GM12878 (cell line): Measurements from ENCODE around the gene PYHIN1. TPM values are rescaled to one million over a fixed set of nuclear protein-coding genes. Genes with fewer than 3 reads are reported as not detected.

Experiments used
- ATAC-seq: fragments of 200-7000 bp; cut with Tn5 transposase; 3 replicates; pipeline ENCODE4 v1.9.1; 2020; ENCODE audit warnings: mild to moderate bottlenecking, moderate library complexity
- BruUV-seq: library from RNA; stranded (reverse); fragments of 400-500 nt; replicated peaks from 2 replicates; lab custom pipeline; 2021; lab: Mats Ljungman, UMichigan
- CTCF ChIA-PET: fragments of 300-600 bp; sonication (Branson Sonifier 250); formaldehyde crosslinking; extraction: SDS; loops from one replicate; lab custom pipeline; 2021; ENCODE audit warnings: inconsistent platforms; lab: Yijun Ruan, JAX
- POLR2A ChIA-PET: fragments of 350-600 bp; formaldehyde crosslinking; extraction: SDS; loops from one replicate; lab custom pipeline; 2021; ENCODE audit warnings: inconsistent platforms; lab: Charles Lee
- RAD21 ChIA-PET: fragments of 300-600 bp; sonication (Branson Sonifier 250); formaldehyde crosslinking; loops from one replicate; lab custom pipeline; 2023; ENCODE audit warnings: antibody characterized with exemption; ENCODE audit not compliant: unreplicated experiment; lab: Charles Lee
- SMC1A ChIA-PET: fragments of 300-600 bp; sonication (Branson Sonifier 250); formaldehyde crosslinking; loops from one replicate; lab custom pipeline; 2023; ENCODE audit not compliant: unreplicated experiment, uncharacterized antibody; lab: Charles Lee
- DNase-seq: peaks from one replicate; pipeline ENCODE4 v3.0.0-alpha.2; 2011; ENCODE audit warnings: low read depth, low spot score
- FAIRE-seq: peaks from 3 replicates; lab custom pipeline; 2011; peaks lifted over from hg19 to GRCh38; lab: Jason Lieb, UNC
- H2AFZ ChIP-seq: 2 replicates; pipeline ENCODE4 v1.6.0; 2011; ENCODE audit warnings: low read depth, low read length, control low read depth; ENCODE audit not compliant: control insufficient read depth
- H3K27ac ChIP-seq: 2 replicates; pipeline ENCODE4 v1.5.1; 2011; ENCODE audit warnings: control low read depth; ENCODE audit not compliant: control insufficient read depth, insufficient read depth
- H3K27me3 ChIP-seq, 2 experiments: replicated peaks in 1 of 2; 2 replicates each; pipeline versions ENCODE4 v1.6.0 to v1.6.1; 2011; ENCODE audit warnings: low read length in 1 of 2; ENCODE audit not compliant: control insufficient read depth in 2 of 2, insufficient read depth in 2 of 2
- H3K36me3 ChIP-seq, 2 experiments: 2 replicates each; pipeline ENCODE4 v1.5.1; 2011; ENCODE audit warnings: low read length in 1 of 2; ENCODE audit not compliant: control insufficient read depth in 2 of 2, insufficient read depth in 2 of 2
- H3K4me1 ChIP-seq: 2 replicates; pipeline ENCODE4 v1.6.1; 2011; ENCODE audit warnings: mild to moderate bottlenecking, low read length, moderate library complexity, mixed read lengths; ENCODE audit not compliant: control insufficient read depth, insufficient read depth
- H3K4me2 ChIP-seq: 2 replicates; pipeline ENCODE4 v1.6.0; 2011; ENCODE audit warnings: control low read depth; ENCODE audit not compliant: control insufficient read depth, insufficient read depth
- H3K4me3 ChIP-seq: fragments of 200-600 bp; sonication (generic); 2 replicates; pipeline ENCODE4 v1.5.1; 2016
- H3K79me2 ChIP-seq: 2 replicates; pipeline ENCODE4 v1.6.0; 2011; ENCODE audit warnings: low read length; ENCODE audit not compliant: control insufficient read depth, insufficient read depth
- H3K9ac ChIP-seq: 2 replicates; pipeline ENCODE4 v1.8.0; 2011; ENCODE audit warnings: low read length, control low read depth, mixed read lengths; ENCODE audit not compliant: control insufficient read depth, insufficient read depth
- H3K9me3 ChIP-seq: replicated peaks from 3 replicates; pipeline ENCODE4 v1.5.1; 2011; ENCODE audit warnings: mild to moderate bottlenecking, low read length; ENCODE audit not compliant: control insufficient read depth, insufficient read depth
- H4K20me1 ChIP-seq: 2 replicates; pipeline ENCODE4 v1.6.0; 2011; ENCODE audit not compliant: control insufficient read depth, insufficient read depth
- BMI1 ChIP-seq: fragments of 450-650 bp; IDR thresholded peaks from 2 replicates; pipeline ENCODE4 v1.6.1; 2016; ENCODE audit warnings: mild to moderate bottlenecking, moderate library complexity, borderline replicate concordance
- CBFB ChIP-seq: IDR thresholded peaks from 2 replicates; pipeline ENCODE4 v1.6.1; 2016; ENCODE audit warnings: antibody characterized with exemption, low read depth
- CBX5 ChIP-seq: sonication (generic); IDR thresholded peaks from 2 replicates; pipeline ENCODE4 v1.6.1; 2016; ENCODE audit warnings: low read depth, moderate library complexity, mild to moderate bottlenecking, inconsistent platforms
- FOS ChIP-seq: IDR thresholded peaks from 3 replicates; pipeline ENCODE4 v1.6.1; 2011; ENCODE audit warnings: borderline replicate concordance; ENCODE audit not compliant: insufficient read length; ENCODE audit errors: extremely low read depth
- GATAD2B ChIP-seq: fragments of 450-650 bp; conservative IDR thresholded peaks from 2 replicates; pipeline ENCODE4 v1.6.1; 2017; ENCODE audit warnings: low read depth, mild to moderate bottlenecking, moderate library complexity
- MEF2A ChIP-seq: IDR thresholded peaks from 2 replicates; pipeline ENCODE4 v1.6.1; 2011; ENCODE audit warnings: low read depth, mild to moderate bottlenecking, low read length, moderate library complexity; ENCODE audit not compliant: insufficient read depth
- MTA3 ChIP-seq: IDR thresholded peaks from 2 replicates; pipeline ENCODE4 v1.6.1; 2012; ENCODE audit warnings: low read length, inconsistent platforms, borderline replicate concordance
- NFIC ChIP-seq: IDR thresholded peaks from 2 replicates; pipeline ENCODE4 v1.6.1; 2012; ENCODE audit warnings: low read depth, mild to moderate bottlenecking, inconsistent platforms, low read length, moderate library complexity
- RELA ChIP-seq: fragments of 450-650 bp; IDR thresholded peaks from 2 replicates; pipeline ENCODE4 v1.8.0; 2014; ENCODE audit warnings: borderline replicate concordance; ENCODE audit not compliant: partially characterized antibody
- SIX5 ChIP-seq: IDR thresholded peaks from 2 replicates; pipeline ENCODE4 v1.6.1; 2011; ENCODE audit warnings: mild to moderate bottlenecking, low read depth, low read length, moderate library complexity; ENCODE audit not compliant: severe bottlenecking
- SPI1 ChIP-seq: IDR thresholded peaks from 2 replicates; pipeline ENCODE4 v1.6.1; 2011; ENCODE audit warnings: low read depth, mild to moderate bottlenecking, low read length, moderate library complexity, borderline replicate concordance; ENCODE audit not compliant: insufficient read depth
- STAT1 ChIP-seq: fragments of 450-650 bp; conservative IDR thresholded peaks from 2 replicates; pipeline ENCODE4 v1.6.1; 2014; ENCODE audit warnings: antibody characterized with exemption, mild to moderate bottlenecking
- SUPT20H ChIP-seq: IDR thresholded peaks from 2 replicates; pipeline ENCODE4 v1.6.1; 2011; ENCODE audit warnings: low read depth, mild to moderate bottlenecking, low read length, moderate library complexity, borderline replicate concordance; ENCODE audit not compliant: control insufficient read depth
- SUZ12 ChIP-seq: fragments of 200-600 bp; sonication (generic); IDR thresholded peaks from one replicate; pipeline ENCODE4 v1.6.1; 2018; ENCODE audit warnings: antibody characterized with exemption, mild to moderate bottlenecking; ENCODE audit not compliant: unreplicated experiment
- TCF12 ChIP-seq: IDR thresholded peaks from 2 replicates; pipeline ENCODE4 v1.6.1; 2011; ENCODE audit warnings: low read depth, mild to moderate bottlenecking, low read length
- ZNF217 ChIP-seq: fragments of 450-650 bp; IDR thresholded peaks from 2 replicates; pipeline ENCODE4 v1.6.1; 2017; ENCODE audit warnings: antibody characterized with exemption, mild to moderate bottlenecking
- ZSCAN29 ChIP-seq: fragments of 450-650 bp; IDR thresholded peaks from 2 replicates; pipeline ENCODE4 v1.6.1; 2017; ENCODE audit warnings: mild to moderate bottlenecking, moderate library complexity
- WGBS: methylation state at CpG from one replicate; pipeline ENCODE4 v1.1.6; 2016; ENCODE audit warnings: low lambda C conversion rate; ENCODE audit not compliant: insufficient replicate concordance, insufficient coverage; ENCODE audit errors: missing lambda C conversion rate; 5-methylcytosine and 5-hydroxymethylcytosine counted together
- in situ Hi-C: fragments of 300-500 bp; cut with MboI; formaldehyde crosslinking; loops from 9 replicates; pipeline ENCODE4 v1.14.3; 2018; ENCODE audit warnings: mixed read lengths
- intact Hi-C: fragments of 100-400 bp; cut with micrococcal nuclease; formaldehyde crosslinking; loops from one replicate; pipeline ENCODE4 v1.14.2; 2022; ENCODE audit not compliant: unreplicated experiment
- polyA plus RNA-seq, 11 experiments: library from polyadenylated mRNA; depleted of rRNA in 4 of 11; unstranded in 6 of 11; stranded (reverse) in 5 of 11; fragments of >200 nt; fragmentation: Nextera tagmentation in 4 of 11; fragmentation: Illumina TruSeq in 1 of 11; extraction: Ambion mirVana in 4 of 11; extraction: Trizol in 1 of 11; gene quantifications; 1 replicate in 1 of 11; 2 replicates in 10 of 11; pipeline versions ENCODE4 v1.2.1 to v1.2.3, GENCODE V29; 2011 to 2016; ENCODE audit warnings: inconsistent platforms in 2 of 11, missing spikeins in 2 of 11, low read depth in 1 of 11
- total RNA-seq, 4 experiments: library from RNA; depleted of rRNA in 3 of 4; stranded (reverse); fragments of >200 nt in 3 of 4; fragmentation: Illumina TruSeq in 1 of 4; extraction: Trizol in 1 of 4; gene quantifications; 2 replicates each; pipeline versions ENCODE4 v1.2.1 to v1.2.3, GENCODE V29; 2013 to 2021
- TF ChIP-seq, protein P1 (sequence below): fragments of 450-650 bp; IDR thresholded peaks from 2 replicates; pipeline ENCODE4 v1.6.1; 2018; ENCODE audit warnings: borderline replicate concordance, mild to moderate bottlenecking; ENCODE audit not compliant: partially characterized antibody
- TF ChIP-seq, protein P2 (sequence below): IDR thresholded peaks from 2 replicates; pipeline ENCODE4 v1.6.1; 2012; ENCODE audit warnings: low read length, inconsistent platforms

Gene PYHIN1
- total and polyA plus RNA-seq, 10 of the 15 experiments (the other 5 are each of a cell fraction or from before 2014, with no cell fraction given): 0.19 to 7.2 (median 0.38) TPM

DNA sequence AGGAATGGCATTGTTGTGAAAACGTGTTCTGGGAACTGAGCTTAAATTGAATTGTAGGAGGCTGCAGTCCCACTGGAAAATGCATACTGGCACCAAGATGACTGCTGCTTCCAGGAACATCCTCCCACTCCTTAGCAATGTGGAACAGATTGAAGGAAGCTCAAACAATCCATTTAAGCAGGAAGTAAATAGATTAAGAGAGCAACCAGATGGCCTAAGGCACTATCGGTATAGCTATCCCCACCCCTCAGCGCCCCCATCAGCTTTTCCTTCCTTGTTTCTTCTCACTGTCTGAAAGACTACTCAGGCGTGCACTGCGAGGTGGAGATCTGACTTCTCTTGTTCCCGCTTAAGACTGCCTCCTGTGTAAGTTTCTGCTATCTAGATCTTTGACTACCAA lies 74.3 kb downstream of the PYHIN1 start:
- 9% methylated on average over 6 of the region's 6 CpGs for WGBS
- ChIA-PET CTCF (interaction anchor here (0.9 to 1.9 kb wide), 5 partner anchors 10 to 72 kb away, joined by 3 to 6 read pairs (median 3); no protein-coding TSS in a partner anchor), SMC1A (interaction anchor here (0.9 to 1.4 kb wide), 6 partner anchors 10 to 83 kb away, joined by 3 to 10 read pairs (median 4); partner anchors contain the start of gene AIM2), RAD21 (interaction anchor here (0.9 to 1.3 kb wide), 3 partner anchors 63 to 71 kb away, joined by 3 to 4 read pairs (median 3); partner anchors contain the start of gene AIM2), POLR2A (no interaction called here)
- FAIRE-seq (no peak), ATAC-seq (no peak), DNase-seq (no peak)
- Histone ChIP-seq H4K20me1 (no peaks in the 10 kb centered on the region), H3K9me3 (no peaks in the 10 kb centered on the region; the same call in 2 of the 3 replicates), H3K9ac (no peak overlapping the region), H3K36me3 (no peaks in the 10 kb centered on the region), H3K4me3 (no peak overlapping the region), H3K79me2 (peaks cover 19% of the 10 kb centered on the region), H3K4me2 (no peak overlapping the region; the same call in 1 of the 2 replicates), H2AFZ (peak overlapping the region; percentile 74), H3K4me1 (peaks cover 15% of the 10 kb centered on the region; the same call in 1 of the 2 replicates), H3K27ac (no peak overlapping the region), H3K27me3 (no peaks in the 10 kb centered on the region)
- no TSS peak for BruUV-seq
- in situ Hi-C loops: loop anchor here (5.0 to 10.0 kb wide), 2 partner anchors 173 to 721 kb away; partner anchors contain the start of genes CD1C and MNDA
- TF ChIP-seq SUPT20H (no peak), BMI1 (no peak), GATAD2B (no peak), SPI1 (no peak), NFIC (no peak), STAT1 (no peak), FOS (no peak), CBX5 (no peak), TCF12 (no peak), MTA3 (no peak), CBFB (no peak), SIX5 (no peak), ZSCAN29 (no peak), ZNF217 (no peak), SUZ12 (no peak), MEF2A (no peak), RELA (no peak)
- TF ChIP-seq, protein P1, sequence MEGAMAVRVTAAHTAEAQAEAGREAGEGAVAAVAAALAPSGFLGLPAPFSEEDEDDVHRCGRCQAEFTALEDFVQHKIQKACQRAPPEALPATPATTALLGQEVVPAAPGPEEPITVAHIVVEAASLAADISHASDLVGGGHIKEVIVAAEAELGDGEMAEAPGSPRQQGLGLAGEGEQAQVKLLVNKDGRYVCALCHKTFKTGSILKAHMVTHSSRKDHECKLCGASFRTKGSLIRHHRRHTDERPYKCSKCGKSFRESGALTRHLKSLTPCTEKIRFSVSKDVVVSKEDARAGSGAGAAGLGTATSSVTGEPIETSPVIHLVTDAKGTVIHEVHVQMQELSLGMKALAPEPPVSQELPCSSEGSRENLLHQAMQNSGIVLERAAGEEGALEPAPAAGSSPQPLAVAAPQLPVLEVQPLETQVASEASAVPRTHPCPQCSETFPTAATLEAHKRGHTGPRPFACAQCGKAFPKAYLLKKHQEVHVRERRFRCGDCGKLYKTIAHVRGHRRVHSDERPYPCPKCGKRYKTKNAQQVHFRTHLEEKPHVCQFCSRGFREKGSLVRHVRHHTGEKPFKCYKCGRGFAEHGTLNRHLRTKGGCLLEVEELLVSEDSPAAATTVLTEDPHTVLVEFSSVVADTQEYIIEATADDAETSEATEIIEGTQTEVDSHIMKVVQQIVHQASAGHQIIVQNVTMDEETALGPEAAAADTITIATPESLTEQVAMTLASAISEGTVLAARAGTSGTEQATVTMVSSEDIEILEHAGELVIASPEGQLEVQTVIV: no peak
- TF ChIP-seq, protein P2, sequence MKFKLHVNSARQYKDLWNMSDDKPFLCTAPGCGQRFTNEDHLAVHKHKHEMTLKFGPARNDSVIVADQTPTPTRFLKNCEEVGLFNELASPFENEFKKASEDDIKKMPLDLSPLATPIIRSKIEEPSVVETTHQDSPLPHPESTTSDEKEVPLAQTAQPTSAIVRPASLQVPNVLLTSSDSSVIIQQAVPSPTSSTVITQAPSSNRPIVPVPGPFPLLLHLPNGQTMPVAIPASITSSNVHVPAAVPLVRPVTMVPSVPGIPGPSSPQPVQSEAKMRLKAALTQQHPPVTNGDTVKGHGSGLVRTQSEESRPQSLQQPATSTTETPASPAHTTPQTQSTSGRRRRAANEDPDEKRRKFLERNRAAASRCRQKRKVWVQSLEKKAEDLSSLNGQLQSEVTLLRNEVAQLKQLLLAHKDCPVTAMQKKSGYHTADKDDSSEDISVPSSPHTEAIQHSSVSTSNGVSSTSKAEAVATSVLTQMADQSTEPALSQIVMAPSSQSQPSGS: no peak
- intact Hi-C loops: no loop called here
